ENCODE measurements around the gene MAP1LC3B2.
A peak's percentile ranks its signal among the peaks of the same experiment; 100 is the strongest.

The MAP1LC3B2 gene

DNA sequence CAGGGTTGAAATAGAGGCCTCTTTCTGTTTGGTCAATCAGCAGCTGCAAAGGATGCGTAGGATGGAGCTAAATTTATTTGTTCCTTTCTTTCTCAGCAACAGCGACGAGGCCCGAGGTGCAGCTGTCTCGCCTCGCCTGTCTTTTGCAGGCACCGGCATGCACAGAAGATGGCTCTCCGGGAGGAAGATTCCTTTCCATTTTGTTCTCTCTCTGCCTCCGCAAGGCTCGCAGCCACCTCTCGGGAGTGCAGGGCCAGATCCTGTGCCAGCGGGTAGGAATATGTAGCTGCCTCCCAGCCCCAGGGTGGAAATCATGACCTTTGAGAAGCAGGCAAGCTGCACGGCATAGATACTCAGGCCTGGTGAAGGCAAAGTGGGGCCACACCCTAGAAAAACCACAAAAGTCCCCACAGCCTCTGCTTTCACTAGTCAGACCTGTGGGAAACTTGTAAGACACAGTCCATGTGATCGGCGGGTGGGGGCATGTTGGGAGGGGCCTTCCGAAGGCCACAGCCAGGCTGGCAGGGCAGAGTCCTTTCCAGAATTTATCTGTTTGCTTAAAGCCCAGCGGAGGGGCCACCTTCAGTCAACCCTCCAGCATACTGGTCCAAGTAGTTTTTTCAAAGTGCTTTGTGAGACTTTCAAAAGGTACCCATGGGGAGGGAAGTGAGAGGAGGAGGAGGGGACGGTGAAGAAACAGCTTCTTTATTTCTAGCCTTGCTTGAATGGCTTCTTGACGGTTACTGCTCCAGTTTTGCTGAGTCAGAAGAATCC lies at the start of gene MAP1LC3B2:
MAP1LC3B2 (plus strand) TSS at position 220 of the 774 bp plus-strand sequence. CDS start 16,562 bp downstream, outside the sequence.
- DNase-seq: no peak

DNA sequence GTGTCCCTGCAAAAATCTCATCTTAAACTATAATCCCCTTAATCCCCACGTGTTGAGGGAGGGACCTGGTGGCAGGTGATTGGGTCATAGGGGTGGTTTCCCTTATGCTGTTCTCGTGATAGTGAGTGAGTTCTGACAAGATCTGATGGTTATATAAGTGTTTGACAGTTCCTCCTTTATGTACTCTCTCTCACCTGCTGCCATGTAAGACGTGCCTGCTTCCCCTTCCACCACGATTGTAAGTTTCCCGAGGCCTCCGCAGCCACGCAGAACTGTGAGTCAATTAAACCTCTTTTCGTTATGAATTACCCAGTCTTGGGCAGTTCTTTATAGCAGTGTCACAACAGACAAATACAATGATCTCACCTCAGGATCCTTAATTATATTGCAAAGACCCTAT lies 45.2 kb upstream of the MAP1LC3B2 start:
- no peak for DNase-seq

DNA sequence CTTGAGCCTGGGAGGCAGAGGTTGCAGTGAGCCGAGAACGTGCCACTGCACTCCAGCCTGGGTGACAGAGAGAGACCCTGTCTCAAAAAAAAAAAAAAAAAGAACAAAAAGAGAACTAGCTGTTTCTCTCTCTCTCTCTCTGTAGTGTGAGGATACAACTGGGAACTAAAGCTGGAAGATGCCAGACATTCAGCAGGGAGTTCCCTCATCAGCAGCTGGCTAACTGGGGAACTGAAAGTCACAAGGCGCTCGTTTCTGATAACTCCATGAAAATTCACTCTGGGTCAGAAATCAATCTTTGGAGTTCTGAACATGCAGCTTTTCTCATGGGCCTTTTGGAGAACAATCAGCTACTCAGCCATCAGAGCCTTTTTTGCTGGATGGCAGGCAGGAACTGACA lies 43.5 kb upstream of the MAP1LC3B2 start:
- no peak for DNase-seq

DNA sequence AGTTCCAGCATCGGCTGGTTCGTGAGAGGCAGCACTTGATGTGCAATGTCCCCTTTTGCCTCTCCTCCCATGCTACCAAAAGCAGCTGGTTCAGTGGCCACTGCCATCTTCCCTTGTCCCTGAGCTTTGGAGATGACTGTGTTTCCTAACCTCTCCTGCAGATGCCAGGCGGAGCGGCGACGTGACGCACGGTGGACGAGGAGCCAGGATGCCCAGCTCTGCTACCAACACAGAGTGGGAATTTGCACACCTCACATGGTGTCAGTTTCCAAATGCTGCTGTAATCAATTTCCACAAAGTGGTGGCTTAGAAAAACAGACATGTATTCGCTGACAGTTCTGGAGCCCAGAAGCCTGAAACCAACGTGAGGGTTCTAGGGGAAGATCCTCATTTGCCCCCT lies 42.5 kb upstream of the MAP1LC3B2 start:
- no peak for DNase-seq

DNA sequence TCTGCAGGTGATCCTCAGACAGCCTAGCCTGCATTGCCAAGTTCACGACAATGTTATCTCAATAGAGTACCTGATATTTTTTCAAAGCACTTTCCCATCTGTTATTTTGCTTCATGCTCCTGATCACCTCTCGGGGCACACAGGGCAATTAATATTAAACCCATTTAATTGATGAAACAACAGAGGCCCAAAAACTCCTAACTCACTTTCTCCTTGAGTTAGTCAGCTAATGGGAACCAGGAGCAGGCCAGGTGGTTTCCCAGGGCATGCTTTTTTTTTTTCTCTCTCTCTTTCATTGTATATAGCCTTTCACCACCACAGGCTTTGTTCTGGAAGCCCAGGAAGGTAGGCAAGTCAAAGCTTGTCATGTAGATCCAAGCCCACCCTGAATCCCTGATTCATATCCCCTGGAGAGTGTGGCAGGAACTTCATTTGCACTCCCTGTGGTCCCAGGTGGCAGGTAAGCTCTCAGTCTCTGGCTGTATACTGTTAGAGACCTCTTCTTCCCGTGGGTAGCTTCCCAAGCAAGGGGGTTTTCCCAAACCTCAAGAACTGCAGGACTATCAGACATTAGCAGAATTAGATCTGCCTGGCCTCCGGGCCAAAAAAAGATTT lies 41.6 kb upstream of the MAP1LC3B2 start:
- DNase-seq: no peak

DNA sequence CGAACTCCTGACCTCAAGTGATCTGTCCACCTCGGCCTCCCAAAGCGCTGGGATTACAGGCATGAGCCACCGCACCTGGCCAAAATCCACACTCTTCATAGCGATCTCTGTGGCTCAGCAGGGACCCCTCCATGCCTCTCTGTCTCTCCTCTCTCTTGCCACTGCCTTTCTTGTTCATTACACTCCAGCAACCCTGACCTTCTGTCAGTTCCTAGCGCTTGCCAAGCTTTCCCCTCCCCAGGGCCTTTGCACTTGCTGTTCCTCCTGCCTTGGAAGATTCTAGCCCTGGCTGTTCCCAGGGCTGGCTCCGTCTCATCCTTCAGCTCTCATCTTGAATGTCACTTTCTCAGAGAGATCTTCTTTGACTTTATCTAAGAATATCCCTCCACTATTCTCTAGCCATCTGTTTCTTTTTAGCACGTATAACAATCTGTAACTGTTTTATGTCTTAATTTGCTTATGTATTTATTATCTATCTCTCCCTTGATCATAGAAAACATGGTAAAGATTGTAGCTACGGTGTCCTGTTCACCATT lies 38.9 kb upstream of the MAP1LC3B2 start:
- DNase-seq: no peak

DNA sequence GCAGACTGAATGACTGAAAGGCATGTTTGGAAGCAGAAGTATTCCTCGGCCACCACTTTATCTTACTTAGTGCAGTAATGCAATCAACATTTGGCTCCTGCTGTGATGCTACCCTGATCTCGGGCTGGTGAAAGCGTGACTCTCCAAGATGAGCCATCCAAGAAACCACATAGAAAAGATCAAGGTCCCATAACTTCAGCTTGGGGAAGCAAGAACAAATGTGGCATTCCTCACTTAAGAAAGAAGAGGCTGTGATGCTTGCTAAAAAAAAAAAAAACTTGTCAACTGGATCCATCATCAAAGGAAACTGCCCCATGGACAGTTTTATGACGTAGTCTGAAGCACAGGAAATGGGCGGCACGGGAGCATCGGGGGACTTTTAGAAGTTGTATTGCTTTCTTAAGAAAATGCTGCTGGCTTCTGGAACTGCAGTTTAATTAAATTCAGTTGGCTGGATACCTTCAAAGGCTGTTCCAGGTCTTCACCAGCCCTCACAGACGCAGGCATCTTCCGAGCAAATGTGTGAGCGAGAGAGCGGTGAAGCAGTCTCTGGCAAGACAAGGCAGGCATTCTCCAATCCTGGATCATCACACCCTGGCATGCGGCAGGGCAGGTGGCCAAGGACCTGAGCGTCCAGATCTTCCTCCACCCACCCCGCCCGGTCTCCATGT lies 38.2 kb upstream of the MAP1LC3B2 start:
- DNase-seq: no peak

DNA sequence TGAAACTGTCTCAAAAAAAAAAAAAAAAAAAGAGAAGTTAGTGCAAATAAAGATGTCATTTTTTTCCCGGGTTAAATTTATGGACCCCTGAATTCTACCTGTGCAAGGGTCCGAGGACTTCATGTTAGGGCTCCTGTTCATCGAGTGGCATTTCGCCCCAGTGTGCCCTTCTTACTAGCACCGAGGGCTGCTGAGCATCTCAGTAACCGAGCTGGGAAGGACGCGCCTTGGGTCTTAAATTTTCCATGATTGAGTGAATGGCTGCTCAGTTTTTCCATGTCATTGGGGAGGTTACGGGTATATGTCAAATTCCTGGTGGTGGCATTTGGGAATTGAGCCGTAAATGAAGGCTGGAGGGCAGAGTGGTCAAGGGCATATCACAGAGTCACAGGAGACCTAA lies 34.9 kb upstream of the MAP1LC3B2 start:
- DNase-seq: no peak

DNA sequence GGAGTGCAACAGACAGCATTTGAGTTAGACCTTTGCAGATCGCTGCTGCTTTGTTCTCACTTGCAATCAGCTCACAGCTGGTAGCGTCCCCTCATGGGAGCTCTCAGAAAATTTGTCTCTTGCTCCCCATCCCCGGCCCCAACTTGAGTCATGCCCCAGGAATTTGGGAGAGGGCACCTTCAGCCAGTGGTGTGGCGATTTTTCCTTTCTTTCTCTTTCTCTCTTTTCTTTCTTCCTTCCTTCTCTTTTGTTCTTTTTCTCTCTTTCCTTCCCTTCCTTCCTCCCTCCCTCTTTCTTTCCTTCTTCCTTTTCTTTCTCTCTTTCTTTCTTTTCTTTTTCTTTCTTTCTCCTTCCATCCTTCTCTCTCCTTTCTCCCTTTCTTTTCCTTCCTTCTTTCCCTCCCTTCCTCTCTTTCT lies 34.2 kb upstream of the MAP1LC3B2 start:
- DNase-seq: no peak

DNA sequence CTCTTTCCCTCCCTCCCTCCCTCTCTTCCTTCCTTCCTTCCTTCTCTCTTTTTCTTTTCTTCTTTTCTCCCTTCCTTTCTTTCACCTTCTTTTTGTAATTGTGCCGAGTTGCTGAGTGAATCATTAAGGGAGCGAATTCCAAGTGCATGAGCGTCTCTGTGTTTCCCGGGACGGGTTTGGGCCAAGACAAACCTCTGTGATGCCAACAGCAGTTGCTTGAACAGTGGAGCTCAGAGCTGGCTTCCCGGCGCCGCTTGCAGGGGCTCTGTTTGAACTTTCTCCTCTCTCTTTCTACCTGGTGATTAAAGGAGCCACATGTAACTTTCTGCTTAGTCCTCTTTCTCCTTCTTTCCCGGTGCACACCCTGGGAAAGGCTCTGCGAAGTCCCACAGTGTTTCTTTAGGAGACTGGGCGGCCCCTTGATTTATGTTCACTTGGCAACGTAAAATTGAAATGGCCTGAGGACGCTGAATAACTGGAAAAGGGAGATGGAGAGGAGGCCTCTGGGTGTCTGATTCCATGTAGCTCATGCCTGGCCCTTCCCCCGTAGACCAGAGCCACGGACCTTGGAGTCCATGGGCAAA lies 33.7 kb upstream of the MAP1LC3B2 start:
- DNase-seq: no peak

DNA sequence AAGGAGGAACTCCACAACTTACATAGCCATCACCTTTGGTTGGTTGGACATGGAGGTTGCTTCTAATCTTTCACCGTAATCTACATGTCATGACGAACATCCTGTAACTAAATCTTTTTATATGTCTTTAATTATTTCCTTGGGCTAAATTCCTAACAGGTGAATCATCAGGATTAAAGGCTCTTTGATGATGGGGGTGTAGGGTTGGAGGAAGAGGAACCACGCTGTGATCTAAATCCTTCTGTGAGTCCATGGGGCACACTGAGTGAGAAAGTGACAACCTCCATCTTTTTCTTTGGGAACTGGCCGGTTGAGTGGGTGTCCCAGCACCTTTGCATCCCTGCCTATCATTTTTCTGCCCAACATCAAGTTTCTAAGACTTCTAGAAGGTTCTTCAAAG lies 31.1 kb upstream of the MAP1LC3B2 start:
- DNase-seq: no peak

DNA sequence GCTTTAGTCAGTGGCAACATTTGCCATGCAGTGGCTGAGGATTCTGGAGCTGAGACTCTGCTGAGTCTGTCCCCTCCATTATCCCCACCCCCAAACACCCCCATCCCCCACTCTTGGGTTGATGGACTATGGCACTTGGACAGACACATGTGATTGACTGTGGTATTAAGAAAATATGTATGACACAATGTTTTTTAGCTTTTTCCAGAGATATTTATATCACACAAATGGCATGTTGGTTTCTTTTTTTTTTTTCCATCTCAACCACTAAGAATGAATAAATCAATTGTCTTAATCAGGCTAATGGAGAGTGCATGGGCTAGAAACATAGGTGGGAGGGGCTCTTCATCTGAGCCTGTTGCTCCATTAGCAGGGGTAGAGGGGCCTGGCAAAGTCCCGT lies 30.7 kb upstream of the MAP1LC3B2 start:
- no peak for DNase-seq

DNA sequence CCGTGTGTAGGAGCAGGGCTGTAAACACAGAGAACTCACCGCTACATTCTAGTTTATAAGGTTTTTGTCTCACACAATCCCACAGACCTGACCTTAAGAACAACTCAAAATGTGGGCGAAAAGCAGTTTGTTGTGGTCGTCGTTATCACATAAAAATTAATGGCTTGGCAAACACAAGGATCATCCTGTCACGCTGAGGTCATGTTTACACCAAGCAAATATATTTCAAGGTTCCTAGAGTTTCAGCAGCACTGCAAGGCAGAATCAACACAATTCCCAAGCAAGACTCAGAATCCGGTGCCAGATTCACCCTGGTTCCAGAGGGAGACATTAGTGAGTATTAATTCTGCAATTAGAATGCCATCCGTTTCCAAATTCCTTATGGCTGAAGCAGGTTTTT lies 30.1 kb upstream of the MAP1LC3B2 start:
- DNase-seq: no peak

DNA sequence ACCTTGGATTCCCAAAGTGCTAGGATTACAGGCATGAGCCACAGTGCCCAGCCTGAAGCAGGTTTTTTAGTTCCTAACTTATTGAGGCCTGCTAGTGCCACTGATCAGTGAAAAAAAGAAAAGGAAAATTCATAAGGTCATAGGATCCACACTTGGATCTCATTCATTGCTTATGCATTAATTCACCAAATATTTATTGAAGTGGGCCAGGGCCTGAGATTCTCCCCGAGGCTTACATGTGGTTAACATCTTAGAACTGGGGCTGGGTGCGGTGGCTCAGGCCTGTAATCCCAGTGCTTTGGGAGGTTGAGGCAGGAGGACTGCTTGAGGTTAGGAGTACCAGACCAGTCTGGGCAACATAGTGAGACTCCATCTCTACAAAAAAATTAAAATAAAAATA lies 29.5 kb upstream of the MAP1LC3B2 start:
- no peak for DNase-seq

DNA sequence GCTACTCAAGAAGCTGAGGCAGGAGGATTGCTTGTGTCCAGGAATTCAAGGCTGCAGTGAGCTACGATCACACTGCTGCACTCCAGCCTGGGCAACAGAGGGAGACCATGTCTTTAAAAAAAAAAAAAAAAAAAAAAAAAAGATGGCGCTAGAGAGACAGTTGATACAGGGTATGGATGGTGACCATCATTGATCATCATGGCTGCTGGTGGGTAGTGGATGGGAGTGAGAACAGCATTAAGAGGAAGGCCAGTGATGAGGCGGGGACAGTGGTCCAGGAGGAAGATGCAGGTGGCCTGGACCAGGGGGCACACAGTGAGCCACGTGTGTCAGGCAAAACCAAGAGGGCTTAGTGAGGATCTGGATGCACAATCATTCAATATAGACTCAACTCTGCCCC lies 26.8 kb upstream of the MAP1LC3B2 start:
- no peak for DNase-seq

DNA sequence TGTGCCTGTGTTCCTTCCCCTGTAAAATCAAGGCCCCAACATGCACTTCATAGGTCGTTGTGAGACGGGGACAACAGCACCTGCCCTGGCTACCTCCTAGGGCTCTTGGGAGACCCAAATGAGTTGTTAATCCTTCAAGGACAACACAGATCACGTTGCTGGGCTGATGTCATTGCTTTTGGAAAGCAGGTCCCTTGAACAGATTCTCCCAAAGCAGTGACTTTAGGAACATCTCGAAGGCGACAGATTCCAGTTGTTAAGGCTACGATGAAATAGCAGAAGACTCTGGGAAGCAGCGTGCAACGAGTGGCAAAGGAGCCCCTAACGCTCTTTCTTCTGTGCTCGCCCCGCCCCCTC lies 26.2 kb upstream of the MAP1LC3B2 start:
- DNase-seq: no peak

DNA sequence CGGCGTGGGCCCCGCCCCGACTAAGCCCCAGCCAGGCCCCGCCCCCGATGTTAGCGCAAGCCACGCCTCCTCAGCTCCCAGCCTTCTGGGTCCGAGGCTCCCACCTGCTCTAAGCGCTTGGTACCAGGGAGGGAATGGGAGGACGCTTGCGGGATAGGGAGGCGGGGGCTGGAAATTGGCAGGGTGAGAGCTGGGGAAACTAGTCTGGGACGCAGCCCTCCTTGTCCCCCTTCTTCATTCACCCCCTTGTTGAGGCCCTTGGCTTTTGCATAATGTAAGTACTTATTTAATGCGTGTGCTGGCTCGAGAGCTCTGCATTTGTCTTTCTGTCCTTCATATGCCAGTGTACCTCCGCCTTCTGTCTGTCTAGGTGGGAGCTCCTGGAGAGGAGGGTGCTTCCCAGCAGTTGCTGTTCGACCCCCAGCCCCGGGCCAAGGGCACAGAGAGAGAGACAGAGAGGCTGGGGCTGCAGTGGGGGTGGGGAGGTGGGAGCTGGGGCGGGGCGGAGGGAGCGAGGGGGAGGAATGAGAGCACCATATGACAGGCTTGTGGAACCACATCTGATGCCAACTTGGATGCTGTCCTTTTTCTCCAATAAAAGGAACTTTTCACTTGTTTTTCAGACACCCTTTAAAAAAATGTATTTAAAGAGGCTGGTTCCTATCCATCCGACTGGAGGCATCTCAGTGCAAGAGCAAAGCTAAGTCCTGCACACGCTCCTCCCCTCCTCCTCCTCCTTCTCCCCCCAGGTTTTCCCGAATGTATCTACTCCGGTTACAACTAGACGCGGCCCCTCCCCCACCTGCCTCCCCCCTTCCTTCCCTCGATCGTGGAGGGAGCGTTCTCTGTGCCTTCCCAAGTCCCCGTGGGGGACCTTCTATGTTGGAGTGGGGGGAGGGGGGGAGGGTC lies 25.6 kb upstream of the MAP1LC3B2 start:
- peak; percentile 47 for DNase-seq

DNA sequence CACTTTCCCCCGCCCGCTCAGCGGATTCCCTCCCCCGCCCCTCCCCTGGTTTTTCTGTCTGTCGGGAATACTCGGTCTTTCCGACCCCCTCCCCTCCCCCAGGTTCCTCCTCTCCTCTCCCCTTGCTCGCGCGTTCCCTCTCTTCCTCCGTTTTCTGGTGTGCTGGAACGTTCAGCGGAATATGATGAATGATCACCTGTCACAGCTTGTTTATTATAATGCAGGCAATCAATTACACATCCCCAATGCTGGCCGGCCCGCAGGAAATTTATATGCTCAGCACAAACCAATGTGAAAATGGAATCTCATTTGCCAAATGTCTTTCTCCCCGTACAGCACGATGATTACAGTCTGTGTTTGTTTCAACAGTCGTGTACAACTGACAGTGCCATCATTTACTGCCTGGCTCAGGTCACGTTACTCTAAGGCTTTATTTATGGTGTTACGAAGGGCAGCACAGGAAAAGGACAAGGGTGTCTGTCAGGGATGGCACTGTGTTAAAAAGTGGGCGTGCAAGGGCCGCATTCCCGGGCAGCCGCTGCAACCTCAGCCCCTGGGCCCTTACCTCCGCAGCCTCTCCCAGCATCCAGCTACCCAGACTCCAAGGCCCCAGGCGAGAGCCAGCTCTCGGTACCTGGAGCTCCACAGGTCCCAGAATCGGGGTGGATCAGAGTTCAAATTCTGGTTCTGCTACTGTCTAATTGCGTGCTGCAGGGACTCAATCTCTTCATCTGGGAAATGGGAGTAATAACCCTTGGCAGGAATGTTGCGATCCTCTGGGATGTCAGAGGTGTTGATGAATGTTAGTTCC lies 24.7 kb upstream of the MAP1LC3B2 start:
- no peak for DNase-seq

DNA sequence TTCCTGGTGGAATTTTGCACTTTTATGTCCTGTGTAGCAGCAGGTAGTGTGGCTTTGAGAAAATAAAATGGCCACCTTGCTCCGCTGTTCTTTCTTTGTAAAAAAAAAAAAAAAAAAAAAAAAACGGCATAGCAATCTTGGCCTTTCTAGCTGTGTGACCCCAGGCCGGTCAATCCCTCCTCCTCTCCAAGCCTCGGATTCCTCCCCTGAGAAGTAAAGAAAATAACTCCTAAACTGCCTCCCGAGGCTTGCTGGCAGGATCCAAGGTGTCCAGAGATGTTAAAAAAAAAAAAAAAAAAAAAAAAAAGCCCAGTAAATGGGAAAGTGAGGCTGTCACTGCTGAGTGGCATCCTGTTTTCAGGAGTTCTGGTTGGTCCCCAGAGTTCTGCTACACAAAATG lies 23.9 kb upstream of the MAP1LC3B2 start:
- DNase-seq: no peak

DNA sequence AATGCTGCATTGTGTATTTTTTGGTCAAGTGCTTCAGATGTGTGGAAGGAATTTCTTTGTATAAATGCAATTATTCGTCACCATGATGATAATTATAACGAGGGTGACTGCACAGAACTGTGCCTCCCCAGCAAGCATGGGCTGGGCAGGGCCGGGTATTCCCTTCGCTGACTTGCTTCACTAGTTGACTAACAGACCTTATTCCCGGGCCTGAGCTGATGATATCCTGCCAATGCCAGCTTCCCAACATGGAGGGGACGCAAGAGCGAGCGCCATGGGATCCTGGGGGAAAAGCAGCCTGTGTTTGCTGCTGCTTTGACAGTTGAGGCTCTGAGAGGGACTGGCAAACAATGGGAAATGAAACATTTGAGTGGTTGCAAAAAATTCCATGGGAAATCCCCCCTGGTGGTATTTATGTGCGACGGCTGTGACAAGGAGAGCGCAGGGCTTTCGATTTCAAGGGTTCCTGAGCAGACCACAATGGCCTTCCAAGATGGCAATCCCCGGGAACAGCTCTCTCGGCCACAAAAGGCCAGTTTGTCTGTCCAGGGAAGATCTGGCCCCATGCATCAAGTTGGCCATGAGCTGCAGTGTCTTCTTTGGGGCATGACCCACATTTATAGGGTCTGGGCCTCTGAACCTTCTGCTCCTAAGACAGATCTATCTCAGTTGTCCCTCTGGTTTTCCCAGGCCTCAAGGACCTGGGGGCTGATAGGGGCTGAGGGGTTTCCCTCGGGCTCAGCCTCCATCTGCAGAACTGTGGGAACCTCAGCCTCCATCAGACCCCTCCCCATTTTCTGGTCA lies 21.9 kb upstream of the MAP1LC3B2 start:
- DNase-seq: no peak

DNA sequence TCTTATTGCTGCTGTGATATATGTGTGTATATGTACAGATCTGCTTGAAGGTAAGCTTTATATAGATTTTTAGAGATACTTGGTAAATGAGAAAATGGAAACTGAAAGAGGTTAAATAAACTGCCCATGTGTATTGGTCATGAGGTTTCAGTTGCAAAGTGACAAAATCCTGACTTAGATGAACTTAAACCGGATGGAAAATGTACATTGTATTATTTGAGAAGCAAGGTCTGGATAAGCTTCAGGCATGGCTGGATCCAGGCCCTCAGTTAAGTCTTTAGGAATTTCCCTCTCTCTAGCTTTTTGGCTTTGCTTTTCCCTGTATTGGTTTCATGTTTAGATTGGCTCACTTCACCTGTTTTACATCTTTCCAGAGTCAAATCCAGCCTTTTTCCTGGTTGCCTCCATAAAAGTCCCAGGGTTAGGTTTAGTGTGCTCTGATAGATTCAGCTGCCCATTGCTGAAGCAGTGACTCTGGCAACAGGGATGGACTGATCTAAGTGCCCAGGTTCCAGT lies 21.0 kb upstream of the MAP1LC3B2 start:
- no peak for DNase-seq

Measured in NCI-H1436 treated with DMSO at 0.1 percent for 48 hours (cell line).